Thymus (tissue), 14 donors: ENCODE data around the gene HACD1. TPM values are rescaled to one million over a fixed set of nuclear protein-coding genes. Genes with fewer than 3 reads are reported as not detected.
A peak's percentile ranks its signal among the peaks of the same experiment; 100 is the strongest.

Experiments
- DNase-seq, 9 donors: peaks; one replicate each; pipeline ENCODE4 v3.0.0-alpha.2; 2013; ENCODE audit warnings: low spot score in 9 of 9, low read depth in 6 of 9, missing footprints in 1 of 9
- H3K27ac ChIP-seq, 2 donors: one replicate each; pipeline ENCODE4 v1.5.1; 2013; ENCODE audit warnings: control low read depth in 1 of 2, low read depth in 1 of 2, low read length in 1 of 2, mild to moderate bottlenecking in 1 of 2, moderate library complexity in 1 of 2
- H3K27me3 ChIP-seq, 2 donors: one replicate each; pipeline ENCODE4 v1.5.1; 2013; ENCODE audit warnings: low read length in 1 of 2; ENCODE audit not compliant: control insufficient read depth in 2 of 2, insufficient read depth in 1 of 2
- H3K36me3 ChIP-seq, 2 donors: one replicate each; pipeline ENCODE4 v1.5.1; 2013; ENCODE audit warnings: low read length in 1 of 2, mild to moderate bottlenecking in 1 of 2, moderate library complexity in 1 of 2; ENCODE audit not compliant: control insufficient read depth in 2 of 2, insufficient read depth in 2 of 2
- H3K4me1 ChIP-seq, 2 donors: one replicate each; pipeline ENCODE4 v1.5.1; 2013; ENCODE audit warnings: low read length in 2 of 2; ENCODE audit not compliant: control insufficient read depth in 2 of 2, insufficient read depth in 2 of 2
- H3K4me3 ChIP-seq, 2 donors: one replicate each; pipeline ENCODE4 v1.5.1; 2013; ENCODE audit warnings: low read length in 2 of 2, control low read depth in 1 of 2, mild to moderate bottlenecking in 1 of 2
- H3K9me3 ChIP-seq, 2 donors: one replicate each; pipeline ENCODE4 v1.5.1; 2013; ENCODE audit warnings: low read length in 1 of 2, mild to moderate bottlenecking in 1 of 2; ENCODE audit not compliant: control insufficient read depth in 2 of 2, insufficient read depth in 1 of 2
- WGBS: extraction: QIAGEN DNeasy Blood & Tissue Kit; methylation state at CpG from one replicate; pipeline ENCODE4 v1.1.7; 2013; 5-methylcytosine and 5-hydroxymethylcytosine counted together
- long read RNA-seq, 10 donors: transcript quantifications; one replicate each; lab custom pipeline, GENCODE V29; 2026
- polyA plus RNA-seq: library from polyadenylated mRNA; stranded (reverse); fragments of 200-250 nt; gene quantifications from one replicate; pipeline ENCODE4 v1.2.3, GENCODE V29; 2013
- total RNA-seq: library from RNA; stranded (reverse); fragments of 120-200 nt; gene quantifications from one replicate; pipeline ENCODE4 v1.2.4, GENCODE V29; 2013
- donor health status: healthy.

Gene HACD1, protein sequence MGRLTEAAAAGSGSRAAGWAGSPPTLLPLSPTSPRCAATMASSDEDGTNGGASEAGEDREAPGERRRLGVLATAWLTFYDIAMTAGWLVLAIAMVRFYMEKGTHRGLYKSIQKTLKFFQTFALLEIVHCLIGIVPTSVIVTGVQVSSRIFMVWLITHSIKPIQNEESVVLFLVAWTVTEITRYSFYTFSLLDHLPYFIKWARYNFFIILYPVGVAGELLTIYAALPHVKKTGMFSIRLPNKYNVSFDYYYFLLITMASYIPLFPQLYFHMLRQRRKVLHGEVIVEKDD
- 7.3 TPM for total RNA-seq
- 11.6 TPM for polyA plus RNA-seq
- long read RNA-seq, donor 1 = 0 reads
- long read RNA-seq, donor 2 = 0 reads
- long read RNA-seq, donor 3, partial matches to known transcripts = 0 of 1 reads
- long read RNA-seq, donor 3, other reads (novel, unspliced or antisense) = 0 of 1 reads
- long read RNA-seq, donor 4, partial matches to known transcripts = 0 of 1 reads
- long read RNA-seq, donor 4, other reads (novel, unspliced or antisense) = 0 of 1 reads
- long read RNA-seq, donor 5 = 0 reads
- long read RNA-seq, donor 6 = 0 reads
- long read RNA-seq, donor 7 = 0 reads
- long read RNA-seq, donor 8 = 0 reads
- long read RNA-seq, donor 9, partial matches to known transcripts = 0 of 1 reads
- long read RNA-seq, donor 9, other reads (novel, unspliced or antisense) = 0 of 1 reads
- long read RNA-seq, donor 10, partial matches to known transcripts = 0 of 5 reads
- long read RNA-seq, donor 10, other reads (novel, unspliced or antisense) = 5 of 5 reads

DNA sequence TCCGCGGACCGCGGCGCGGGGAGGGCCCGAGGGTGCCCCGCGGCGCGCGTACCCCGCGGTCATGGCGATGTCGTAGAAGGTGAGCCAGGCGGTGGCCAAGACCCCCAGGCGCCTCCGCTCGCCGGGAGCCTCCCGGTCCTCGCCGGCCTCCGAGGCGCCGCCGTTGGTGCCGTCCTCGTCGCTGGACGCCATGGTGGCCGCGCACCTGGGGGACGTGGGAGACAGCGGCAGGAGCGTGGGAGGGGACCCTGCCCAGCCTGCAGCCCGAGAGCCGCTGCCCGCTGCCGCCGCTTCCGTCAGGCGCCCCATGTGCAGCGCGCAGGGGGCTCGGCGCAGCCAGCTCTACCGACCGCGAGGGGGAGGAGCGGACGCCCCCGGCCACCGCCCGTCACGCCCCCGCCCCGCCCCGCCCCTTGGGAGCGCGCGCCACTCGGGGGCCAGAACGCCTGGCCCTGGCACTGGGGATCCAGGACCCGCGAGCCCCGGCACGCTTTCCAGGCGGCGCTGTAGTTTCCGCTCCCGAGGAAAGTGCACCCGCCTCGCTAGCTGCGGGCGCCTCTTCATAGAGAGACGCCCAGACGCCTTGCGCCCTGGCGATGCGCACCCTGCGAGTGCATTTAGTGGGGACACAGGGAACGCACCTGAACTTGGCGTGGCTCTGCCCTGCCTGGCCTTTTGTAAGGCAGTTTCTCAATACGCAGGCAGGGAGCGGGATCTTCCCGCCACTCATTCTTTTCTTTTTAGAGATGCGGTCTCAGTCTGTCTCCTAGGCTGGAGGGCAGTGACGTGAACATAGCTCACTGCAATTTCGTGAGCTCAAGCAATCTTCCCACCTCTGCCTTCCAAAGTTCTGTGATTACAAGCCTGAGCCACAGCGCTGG is at the start of gene HACD1:
TSS of gene HACD1 (minus strand) at position 344 of the 881 bp plus-strand sequence. CDS start at position 309, 35 bp downstream.
- H3K4me1 ChIP-seq = peaks cover 3 to 10% of the 10 kb centered on the region in 2 donors
- H3K36me3 ChIP-seq = no peaks in the 10 kb centered on the region
- peaks cover 0 to 2% of the 10 kb centered on the region in 2 donors for H3K9me3 ChIP-seq
- DNase-seq = peak in 8 of 9 donors; percentile 26 to 80 (median 58)
- H3K27ac ChIP-seq = peak within 1 kb of the TSS in 1 of 2 donors; percentile 32
- no peaks in the 10 kb centered on the region for H3K27me3 ChIP-seq
- WGBS = under 1% methylated on average over 92 of the region's 92 CpGs
- H3K4me3 ChIP-seq = peak within 1 kb of the TSS; percentile 63 to 82

DNA sequence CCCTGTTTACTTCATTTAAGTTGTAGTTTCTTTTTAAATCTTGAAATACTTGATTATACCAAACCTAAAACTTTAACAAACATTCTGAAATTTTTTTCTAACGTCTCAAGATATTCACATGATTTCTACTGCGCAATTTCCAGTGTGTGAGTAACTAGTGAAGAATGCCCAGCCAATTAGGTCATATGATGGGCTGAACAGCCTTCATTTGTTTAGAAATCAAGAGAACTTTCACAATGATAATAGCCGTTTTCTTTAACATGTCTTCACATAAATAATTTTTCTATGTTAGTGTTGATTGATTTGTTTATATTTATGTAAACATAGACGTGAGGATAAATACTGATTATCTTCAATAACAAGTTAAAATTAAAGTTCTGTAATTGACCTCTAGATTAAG is 48.6 kb upstream of the HACD1 start:
- DNase-seq = no peak
- Histone ChIP-seq H3K4me1 (peaks cover 11 to 19% of the 10 kb centered on the region in 2 donors), H3K27me3 (no peaks in the 10 kb centered on the region), H3K9me3 (no peaks in the 10 kb centered on the region), H3K27ac (no peak overlapping the region), H3K4me3 (no peak overlapping the region), H3K36me3 (peaks cover 0 to 6% of the 10 kb centered on the region in 2 donors)
- WGBS = 70% methylated on average over 4 of the region's 4 CpGs

DNA sequence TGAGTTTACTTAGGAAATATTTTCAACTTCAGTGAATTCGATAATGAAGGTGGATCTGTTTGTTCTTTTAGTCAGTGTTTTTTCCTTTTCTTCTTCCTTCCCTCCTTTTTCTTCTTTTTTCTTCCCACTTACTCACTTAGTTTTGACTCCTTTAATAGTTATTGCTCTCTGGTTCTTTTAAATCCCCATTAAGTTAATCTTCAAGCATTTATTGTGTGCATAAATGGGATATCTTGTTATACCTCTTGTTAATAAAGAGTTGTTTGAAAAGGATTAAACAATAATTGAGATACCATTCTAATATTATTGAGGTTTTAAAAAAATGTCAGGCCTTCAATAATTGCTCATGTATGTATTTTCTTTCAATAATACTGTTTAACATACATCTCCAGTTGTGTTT is 46.3 kb upstream of the HACD1 start:
- Histone ChIP-seq H3K27me3 (no peaks in the 10 kb centered on the region), H3K4me3 (no peak overlapping the region), H3K36me3 (peaks cover 0 to 6% of the 10 kb centered on the region in 2 donors), H3K4me1 (peaks cover 19 to 23% of the 10 kb centered on the region in 2 donors), H3K27ac (peak overlapping the region in 1 of 2 donors; percentile 88), H3K9me3 (no peaks in the 10 kb centered on the region)
- no peak for DNase-seq
- WGBS = 49% methylated on average over 1 of the region's 1 CpG

DNA sequence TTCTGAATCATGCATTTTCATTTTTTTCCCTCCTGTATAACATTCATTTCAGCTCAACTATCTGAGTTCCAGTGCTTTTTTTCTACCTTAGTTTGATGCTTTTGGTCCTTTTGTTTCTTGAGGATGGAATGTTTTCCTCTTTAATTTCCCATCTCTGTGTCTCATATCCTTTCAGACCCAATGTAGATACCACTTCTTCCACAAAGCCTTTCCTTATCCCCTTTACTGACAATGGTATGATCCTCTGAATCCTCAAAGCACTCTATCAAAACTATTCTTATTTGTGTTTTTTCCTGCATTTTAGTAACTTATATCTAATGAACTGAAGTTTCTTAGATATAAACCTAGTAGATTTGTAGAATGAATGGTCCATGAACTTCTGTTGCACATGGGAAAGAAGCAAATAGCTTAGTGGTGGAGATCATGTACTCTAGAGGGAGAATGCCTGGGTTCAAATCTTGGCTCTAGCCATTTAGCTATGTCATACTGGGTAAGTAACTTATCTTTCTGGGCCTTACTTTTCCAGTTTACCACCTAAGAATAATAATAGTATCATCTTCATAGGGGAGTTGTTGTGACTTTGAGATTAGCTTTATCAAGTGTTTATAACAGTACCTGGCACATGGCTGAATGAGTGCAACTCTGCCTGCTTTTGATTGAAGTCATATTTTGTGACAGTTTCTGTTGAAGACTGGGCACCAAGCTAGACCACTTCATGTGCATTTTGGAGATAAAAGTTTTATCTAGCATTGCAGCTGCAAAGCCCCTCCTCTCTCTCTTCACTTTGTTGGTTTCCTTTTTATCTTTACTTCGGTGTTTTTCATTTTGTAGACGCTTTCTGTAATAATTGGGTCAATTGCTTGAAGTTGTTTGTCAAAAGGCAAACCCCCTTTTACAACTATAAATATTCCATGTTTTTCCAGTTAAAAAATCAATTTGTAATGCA is 45.3 kb upstream of the HACD1 start:
- Histone ChIP-seq H3K27ac (peak overlapping the region; percentile 49 to 88), H3K9me3 (no peaks in the 10 kb centered on the region), H3K4me1 (peaks cover 19 to 22% of the 10 kb centered on the region in 2 donors), H3K27me3 (no peaks in the 10 kb centered on the region), H3K36me3 (peaks cover 0 to 6% of the 10 kb centered on the region in 2 donors), H3K4me3 (peak overlapping the region in 1 of 2 donors; percentile 32)
- 7% methylated on average over 2 of the region's 2 CpGs for WGBS
- DNase-seq = peak in 4 of 9 donors; percentile 46 to 80 (median 54)

DNA sequence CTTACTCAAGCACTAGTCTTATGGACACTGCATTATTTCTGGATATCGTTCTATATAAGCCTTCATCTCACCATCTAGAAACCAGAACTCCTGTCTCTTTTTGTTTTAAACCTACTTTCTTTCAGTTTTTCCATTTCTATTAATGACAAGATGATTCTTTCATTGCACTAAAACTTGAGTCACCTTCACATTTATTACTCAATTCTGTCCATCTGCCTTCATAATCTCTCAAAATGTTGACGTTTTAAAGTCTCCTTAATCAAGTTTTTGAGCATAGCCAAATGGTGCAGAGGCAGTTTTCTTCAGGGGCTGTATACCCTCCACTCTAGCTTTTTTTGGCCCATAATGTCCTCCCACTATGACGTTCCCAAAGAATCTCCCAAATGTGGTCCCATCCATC is 44.3 kb upstream of the HACD1 start:
- Histone ChIP-seq H3K36me3 (peaks cover 0 to 10% of the 10 kb centered on the region in 2 donors), H3K4me1 (peaks cover 24 to 29% of the 10 kb centered on the region in 2 donors), H3K4me3 (no peak overlapping the region), H3K27me3 (no peaks in the 10 kb centered on the region), H3K27ac (peak overlapping the region in 1 of 2 donors; percentile 88), H3K9me3 (no peaks in the 10 kb centered on the region)
- no peak for DNase-seq
- 96% methylated on average over 3 of the region's 3 CpGs for WGBS

DNA sequence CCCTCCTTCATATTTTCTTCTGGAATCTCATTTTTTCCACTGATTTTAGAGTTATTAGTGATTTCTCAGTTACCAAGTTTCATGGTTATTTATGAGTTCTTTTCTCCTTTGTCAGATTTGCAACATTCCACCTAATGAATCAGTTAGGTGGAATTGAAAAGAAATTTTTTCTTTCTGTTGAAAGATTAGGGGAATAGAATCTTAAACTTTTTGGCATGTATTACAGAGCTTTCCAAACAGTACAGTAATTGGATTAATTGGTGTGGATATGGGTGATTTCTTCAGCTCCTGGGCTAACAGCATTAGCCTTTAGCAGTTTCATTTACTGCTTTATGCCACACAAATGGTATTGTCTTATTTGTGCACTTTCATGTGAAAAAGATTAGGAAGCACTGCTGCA is 43.7 kb upstream of the HACD1 start:
- H3K4me1 ChIP-seq = peaks cover 29 to 32% of the 10 kb centered on the region in 2 donors
- peak overlapping the region in 1 of 2 donors; percentile 88 for H3K27ac ChIP-seq

DNA sequence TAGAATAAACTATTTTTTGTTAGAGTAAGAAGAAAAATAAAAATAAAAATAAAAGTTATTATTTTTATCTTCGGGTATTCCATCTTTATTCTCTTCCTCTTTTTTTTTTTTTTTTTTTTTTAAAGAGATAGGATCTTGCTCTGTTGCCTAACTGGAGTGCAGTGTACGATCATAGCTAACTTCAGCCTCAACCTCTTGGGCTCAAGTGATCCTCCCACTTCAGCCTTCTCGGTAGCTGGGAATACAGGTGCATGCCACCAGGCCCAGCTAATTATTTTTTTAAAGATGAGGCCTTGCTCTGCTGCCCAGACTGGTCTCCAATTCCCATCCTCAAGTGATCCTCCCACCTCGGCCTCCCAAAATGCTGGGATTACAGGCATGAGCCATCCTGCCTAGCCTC is 42.2 kb upstream of the HACD1 start:
- peaks cover 35% of the 10 kb centered on the region in 2 donors for H3K4me1 ChIP-seq
- H3K36me3 ChIP-seq = peaks cover 0 to 10% of the 10 kb centered on the region in 2 donors
- WGBS = 91% methylated on average over 4 of the region's 4 CpGs
- peak overlapping the region; percentile 42 to 55 for H3K27ac ChIP-seq
- no peaks in the 10 kb centered on the region for H3K27me3 ChIP-seq
- H3K9me3 ChIP-seq = no peaks in the 10 kb centered on the region
- H3K4me3 ChIP-seq = no peak overlapping the region
- DNase-seq = no peak

More for the DNA sequence above, 43.7 kb upstream of the HACD1 start:
- no peak for DNase-seq
- H3K27me3 ChIP-seq = no peaks in the 10 kb centered on the region
- no peaks in the 10 kb centered on the region for H3K9me3 ChIP-seq
- H3K36me3 ChIP-seq = peaks cover 0 to 10% of the 10 kb centered on the region in 2 donors
- no peak overlapping the region for H3K4me3 ChIP-seq

DNA sequence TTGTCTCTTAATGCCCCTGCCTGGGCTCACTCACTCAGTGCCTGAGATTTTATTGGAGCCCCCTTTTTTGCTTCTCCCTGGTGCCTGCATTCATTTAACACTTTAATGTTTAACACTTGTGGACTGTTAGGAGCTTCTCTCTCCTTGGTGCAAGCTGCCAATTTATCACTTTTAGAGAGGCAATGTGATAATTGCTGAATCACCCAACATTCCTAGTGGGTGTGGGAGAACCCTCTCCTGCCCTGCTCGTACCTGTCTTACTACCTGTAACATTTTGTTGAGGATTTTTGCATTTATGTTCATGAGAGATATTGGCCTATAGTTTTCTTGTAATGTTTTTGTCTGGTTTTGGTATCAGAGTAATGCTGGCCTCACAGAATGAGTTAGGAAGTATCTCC is 39.9 kb upstream of the HACD1 start:
- Histone ChIP-seq H3K27ac (peak overlapping the region in 1 of 2 donors; percentile 25), H3K36me3 (peaks cover 6 to 22% of the 10 kb centered on the region in 2 donors)

More for the DNA sequence above, 39.9 kb upstream of the HACD1 start:
- Histone ChIP-seq H3K27me3 (no peaks in the 10 kb centered on the region), H3K4me1 (peaks cover 31 to 34% of the 10 kb centered on the region in 2 donors), H3K4me3 (no peak overlapping the region), H3K9me3 (peaks cover 0 to 1% of the 10 kb centered on the region in 2 donors)
- 90% methylated on average over 1 of the region's 1 CpG for WGBS
- no peak for DNase-seq
